HCT116 (cell line): ENCODE data around the gene POLK. TPM values are rescaled to one million over a fixed set of nuclear protein-coding genes. Genes with fewer than 3 reads are reported as not detected.

Experiments used
- ATAC-seq: fragments of 200-7000 bp; cut with Tn5 transposase; 2 replicates; pipeline ENCODE4 v1.9.1; 2020; ENCODE audit warnings: mild to moderate bottlenecking, moderate library complexity
- BruUV-seq: library from RNA; stranded (reverse); fragments of 400-500 nt; replicated peaks from 2 replicates; lab custom pipeline; 2021; lab: Mats Ljungman, UMichigan
- CTCF ChIA-PET: fragments of 300-600 bp; sonication (Branson Sonifier 250); formaldehyde crosslinking; loops from one replicate; lab custom pipeline; 2021; ENCODE audit warnings: antibody characterized with exemption; lab: Charles Lee
- POLR2A ChIA-PET: fragments of 300-600, 350-600 bp; sonication (Branson Sonifier 250); formaldehyde crosslinking; loops from one replicate; lab custom pipeline; 2021; ENCODE audit warnings: antibody characterized with exemption; lab: Charles Lee
- RAD21 ChIA-PET, 2 experiments: fragments of 300-600 bp; sonication (Branson Sonifier 250); formaldehyde crosslinking; loops; one replicate each; lab custom pipeline; 2023; ENCODE audit warnings: low total read pairs in 2 of 2; ENCODE audit not compliant: uncharacterized antibody in 2 of 2, unreplicated experiment in 2 of 2, low non-redundant PET in 1 of 2; lab: Charles Lee
- DNase-seq: peaks from one replicate; pipeline ENCODE4 v3.0.0-alpha.2; 2010; ENCODE audit warnings: low read depth, low spot score
- H2AFZ ChIP-seq: fragments of 200-600 bp; shearing (Covaris generic), sonication (generic); 2 replicates; pipeline ENCODE4 v1.6.1; 2017; ENCODE audit warnings: low read depth, mixed run types, mixed read lengths, antibody characterized with exemption, low read length; ENCODE audit not compliant: poor library complexity, severe bottlenecking
- H3K27ac ChIP-seq: 2 replicates; pipeline ENCODE4 v1.5.1; 2012; ENCODE audit warnings: low read depth, low read length
- H3K27me3 ChIP-seq: fragments of 200-600 bp; sonication (generic); 2 replicates; pipeline ENCODE4 v1.6.1; 2016; ENCODE audit warnings: mixed run types, low read length, mixed read lengths; ENCODE audit not compliant: insufficient read depth
- H3K36me3 ChIP-seq, 2 experiments: fragments of 200-500 bp in 1 of 2; fragments of 200-600 bp in 1 of 2; sonication (Bioruptor generic) in 1 of 2; sonication (generic) in 1 of 2; 2 replicates each; pipeline versions ENCODE4 v1.5.1 to v1.6.1; 2014 to 2016; ENCODE audit warnings: low read length in 2 of 2, inconsistent platforms in 1 of 2, mixed read lengths in 1 of 2, mixed run types in 1 of 2; ENCODE audit not compliant: insufficient read depth in 2 of 2, control insufficient read depth in 1 of 2
- H3K4me1 ChIP-seq, 2 experiments: fragments of 200-600 bp in 1 of 2; sonication (generic) in 1 of 2; 2 replicates each; pipeline versions ENCODE4 v1.5.1 to v1.6.1; 2012 to 2017; ENCODE audit warnings: low read length in 2 of 2, inconsistent platforms in 1 of 2, mild to moderate bottlenecking in 1 of 2, mixed read lengths in 1 of 2, mixed run types in 1 of 2, moderate library complexity in 1 of 2; ENCODE audit not compliant: insufficient read depth in 2 of 2, control insufficient read depth in 1 of 2
- H3K4me2 ChIP-seq: fragments of 200-600 bp; sonication (generic); 2 replicates; pipeline ENCODE4 v1.6.1; 2017; ENCODE audit warnings: mixed run types, low read length, mixed read lengths
- H3K4me3 ChIP-seq, 2 experiments: fragments of 200-600 bp in 1 of 2; sonication (generic) in 1 of 2; replicated peaks in 1 of 2; 2 replicates each; pipeline ENCODE4 v1.5.1; 2011 to 2016; ENCODE audit warnings: low read length in 2 of 2, control low read depth in 1 of 2, low read depth in 1 of 2, mild to moderate bottlenecking in 1 of 2, mixed read lengths in 1 of 2, mixed run types in 1 of 2
- H3K79me2 ChIP-seq: fragments of 200-600 bp; sonication (generic); 2 replicates; pipeline ENCODE4 v1.6.1; 2017; ENCODE audit warnings: mild to moderate bottlenecking, mixed run types, low read length, moderate library complexity, mixed read lengths; ENCODE audit not compliant: insufficient read depth
- H3K9ac ChIP-seq: fragments of 200-600 bp; sonication (generic); 2 replicates; pipeline ENCODE4 v1.6.1; 2016; ENCODE audit warnings: low read length, mixed read lengths
- H3K9me2 ChIP-seq: fragments of 200-600 bp; sonication (generic), shearing (Covaris generic); 2 replicates; pipeline ENCODE4 v1.6.1; 2017; ENCODE audit warnings: mixed run types, mild to moderate bottlenecking, moderate library complexity; ENCODE audit not compliant: insufficient read depth
- H3K9me3 ChIP-seq, 2 experiments: fragments of 200-500 bp in 1 of 2; fragments of 200-600 bp in 1 of 2; sonication (Bioruptor generic) in 1 of 2; sonication (generic) in 1 of 2; 2 replicates each; pipeline ENCODE4 v1.6.1; 2014 to 2017; ENCODE audit warnings: low read length in 2 of 2, mixed read lengths in 2 of 2, inconsistent platforms in 1 of 2, low read depth in 1 of 2, mild to moderate bottlenecking in 1 of 2, mixed run types in 1 of 2, moderate library complexity in 1 of 2; ENCODE audit not compliant: control insufficient read depth in 1 of 2, insufficient read depth in 1 of 2
- H4K20me1 ChIP-seq: fragments of 200-600 bp; sonication (generic), shearing (Covaris generic); 2 replicates; pipeline ENCODE4 v1.6.1; 2017; ENCODE audit warnings: mixed run types, mild to moderate bottlenecking, moderate library complexity; ENCODE audit not compliant: insufficient read depth
- CBX3 ChIP-seq: IDR thresholded peaks from 2 replicates; pipeline ENCODE4 v1.6.1; 2012; ENCODE audit warnings: low read depth
- CEBPB ChIP-seq: IDR thresholded peaks from 2 replicates; pipeline ENCODE4 v1.6.1; 2012; ENCODE audit warnings: low read depth
- EGR1 ChIP-seq: IDR thresholded peaks from 2 replicates; pipeline ENCODE4 v1.6.1; 2012; ENCODE audit warnings: low read depth
- ELF1 ChIP-seq: IDR thresholded peaks from 2 replicates; pipeline ENCODE4 v1.6.1; 2012; ENCODE audit warnings: low read depth, borderline replicate concordance
- EZH2 ChIP-seq: fragments of 200-600 bp; sonication (generic); IDR thresholded peaks from 2 replicates; pipeline ENCODE4 v1.6.1; 2017; ENCODE audit warnings: antibody characterized with exemption, mixed run types
- EZH2phosphoT487 ChIP-seq: fragments of 200-600 bp; IDR thresholded peaks from 2 replicates; pipeline ENCODE4 v1.6.1; 2018; ENCODE audit warnings: antibody characterized with exemption, borderline replicate concordance
- FOSL1 ChIP-seq: IDR thresholded peaks from 2 replicates; pipeline ENCODE4 v1.6.1; 2012; ENCODE audit warnings: low read depth
- JUND ChIP-seq: IDR thresholded peaks from 2 replicates; pipeline ENCODE4 v1.6.1; 2012
- POLR2AphosphoS5 ChIP-seq: IDR thresholded peaks from 2 replicates; pipeline ENCODE4 v1.6.1; 2011; ENCODE audit warnings: mild to moderate bottlenecking, low read depth, low read length, moderate library complexity
- RAD21 ChIP-seq: IDR thresholded peaks from 2 replicates; pipeline ENCODE4 v1.6.1; 2012; ENCODE audit warnings: low read depth, mild to moderate bottlenecking
- SIN3A ChIP-seq: IDR thresholded peaks from 2 replicates; pipeline ENCODE4 v1.6.1; 2012; ENCODE audit warnings: low read depth
- SP1 ChIP-seq: IDR thresholded peaks from 2 replicates; pipeline ENCODE4 v1.6.1; 2012; ENCODE audit warnings: low read depth
- SRF ChIP-seq: IDR thresholded peaks from 2 replicates; pipeline ENCODE4 v1.6.1; 2012; ENCODE audit warnings: low read depth
- TCF7L2 ChIP-seq: IDR thresholded peaks from 2 replicates; pipeline ENCODE4 v1.7.0; 2011; ENCODE audit warnings: borderline replicate concordance, inconsistent platforms; ENCODE audit not compliant: insufficient read depth, insufficient read length; ENCODE audit errors: extremely low read depth
- YY1 ChIP-seq: IDR thresholded peaks from 2 replicates; pipeline ENCODE4 v1.6.1; 2011; ENCODE audit warnings: low read length, low read depth, moderate library complexity, mild to moderate bottlenecking; ENCODE audit not compliant: insufficient replicate concordance; ENCODE audit errors: extremely low read depth
- ZFX ChIP-seq: fragments of 450-650 bp; IDR thresholded peaks from 2 replicates; pipeline ENCODE4 v1.6.1; 2017
- intact Hi-C: fragments of 100-400 bp; cut with micrococcal nuclease; formaldehyde crosslinking; loops from 2 replicates; pipeline ENCODE4 v1.10.0; 2022
- total RNA-seq: library from RNA; stranded (reverse); gene quantifications from one replicate; pipeline ENCODE4 v1.2.1, GENCODE V29; 2021; ENCODE audit not compliant: unreplicated experiment
- TF ChIP-seq, protein P1 (sequence below): IDR thresholded peaks from 2 replicates; pipeline ENCODE4 v1.6.1; 2011; ENCODE audit warnings: mild to moderate bottlenecking, low read length, moderate library complexity; ENCODE audit not compliant: insufficient replicate concordance; ENCODE audit errors: extremely low read depth
- TF ChIP-seq, protein P2 (sequence below): IDR thresholded peaks from 2 replicates; pipeline ENCODE4 v1.6.1; 2012; ENCODE audit warnings: low read depth

Gene POLK
- total RNA-seq, 1 experiment from 2014 or later, result 17.3 TPM

DNA sequence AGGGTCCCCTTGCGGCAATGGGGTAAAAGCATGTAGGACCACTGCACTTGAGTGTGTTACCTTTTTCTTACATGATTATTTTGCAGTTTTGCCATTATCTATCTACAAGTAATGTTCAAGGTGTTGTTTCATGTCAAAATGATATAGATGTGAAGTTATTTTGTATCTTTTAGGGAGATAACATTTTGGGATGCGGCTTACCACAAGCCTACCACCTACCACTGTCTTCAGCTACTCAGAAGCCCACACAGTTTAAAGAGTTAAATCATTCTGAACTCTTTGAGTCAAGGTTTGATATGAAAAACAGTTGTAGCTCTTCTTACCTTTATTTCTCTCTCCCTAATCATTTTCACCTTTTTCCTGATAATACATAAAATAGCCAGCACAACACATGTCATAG is 20.1 kb upstream of the POLK start:
- ATAC-seq, result no peak
- intact Hi-C loops, result no loop called here
- H3K9ac ChIP-seq, result no peak overlapping the region
- H3K27me3 ChIP-seq, result no peaks in the 10 kb centered on the region
- H3K9me3 ChIP-seq, result no peaks in the 10 kb centered on the region
- DNase-seq, result no peak
- no peaks in the 10 kb centered on the region for H3K4me1 ChIP-seq
- no peak overlapping the region for H3K27ac ChIP-seq
- BruUV-seq, result no TSS peak
- peaks cover 3% of the 10 kb centered on the region for H3K79me2 ChIP-seq
- H3K9me2 ChIP-seq, result no peaks in the 10 kb centered on the region
- ChIA-PET CTCF (no interaction called here), RAD21 (no interaction called here), POLR2A (no interaction called here)
- no peak overlapping the region for H3K4me3 ChIP-seq
- no peak overlapping the region for H2AFZ ChIP-seq
- no peaks in the 10 kb centered on the region for H4K20me1 ChIP-seq
- no peak overlapping the region for H3K4me2 ChIP-seq
- no peaks in the 10 kb centered on the region for H3K36me3 ChIP-seq
- no peak for TF ChIP-seq SP1
- TF ChIP-seq CBX3, result no peak
- no peak for TF ChIP-seq EZH2phosphoT487
- no peak for TF ChIP-seq SRF
- TF ChIP-seq EZH2, result no peak
- no peak for TF ChIP-seq ZFX
- no peak for TF ChIP-seq ELF1
- TF ChIP-seq, all 23 proteins: peak for 0

DNA sequence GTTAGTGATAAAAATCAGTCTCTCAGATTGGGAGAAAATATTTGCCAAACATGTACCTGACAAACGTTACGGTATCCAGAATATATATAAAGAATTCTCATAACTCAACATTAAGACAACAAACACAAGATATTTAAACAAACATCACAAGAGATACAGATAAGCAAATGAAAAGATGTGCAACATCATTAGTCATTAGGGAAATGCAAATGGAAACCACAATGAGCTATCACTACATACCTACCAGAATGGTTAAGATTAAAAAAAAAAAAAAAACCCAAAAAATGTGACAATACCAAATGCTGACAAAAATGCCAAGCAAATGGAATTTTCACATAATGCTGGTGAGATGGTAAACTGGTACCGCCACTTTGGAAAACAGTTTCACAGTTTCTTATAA is 15.7 kb upstream of the POLK start:
- H3K79me2 ChIP-seq, result 0 out of 2 replicates have a peak, but pooled peaks cover 6% of the 10 kb centered on the region
- H3K4me2 ChIP-seq, result no peak overlapping the region
- POLR2A ChIA-PET, result no interaction called here
- DNase-seq, result no peak
- H3K4me3 ChIP-seq, result no peak overlapping the region
- H4K20me1 ChIP-seq, result no peaks in the 10 kb centered on the region
- intact Hi-C loops, result no loop called here
- RAD21 ChIA-PET, result no interaction called here
- no peak overlapping the region for H2AFZ ChIP-seq
- ATAC-seq, result no peak
- no peaks in the 10 kb centered on the region for H3K9me3 ChIP-seq
- CTCF ChIA-PET, result no interaction called here
- H3K36me3 ChIP-seq, result no peaks in the 10 kb centered on the region
- no TSS peak for BruUV-seq
- H3K4me1 ChIP-seq, result no peaks in the 10 kb centered on the region
- no peaks in the 10 kb centered on the region for H3K9me2 ChIP-seq
- H3K9ac ChIP-seq, result no peak overlapping the region
- H3K27me3 ChIP-seq, result no peaks in the 10 kb centered on the region
- no peak overlapping the region for H3K27ac ChIP-seq
- TF ChIP-seq EZH2 (no peak), EGR1 (no peak), FOSL1 (no peak), SP1 (no peak), SRF (no peak), YY1 (no peak), CEBPB (no peak), JUND (no peak), POLR2AphosphoS5 (no peak), SIN3A (no peak), CBX3 (no peak), RAD21 (no peak), TCF7L2 (no peak)
- TF ChIP-seq, protein P1, sequence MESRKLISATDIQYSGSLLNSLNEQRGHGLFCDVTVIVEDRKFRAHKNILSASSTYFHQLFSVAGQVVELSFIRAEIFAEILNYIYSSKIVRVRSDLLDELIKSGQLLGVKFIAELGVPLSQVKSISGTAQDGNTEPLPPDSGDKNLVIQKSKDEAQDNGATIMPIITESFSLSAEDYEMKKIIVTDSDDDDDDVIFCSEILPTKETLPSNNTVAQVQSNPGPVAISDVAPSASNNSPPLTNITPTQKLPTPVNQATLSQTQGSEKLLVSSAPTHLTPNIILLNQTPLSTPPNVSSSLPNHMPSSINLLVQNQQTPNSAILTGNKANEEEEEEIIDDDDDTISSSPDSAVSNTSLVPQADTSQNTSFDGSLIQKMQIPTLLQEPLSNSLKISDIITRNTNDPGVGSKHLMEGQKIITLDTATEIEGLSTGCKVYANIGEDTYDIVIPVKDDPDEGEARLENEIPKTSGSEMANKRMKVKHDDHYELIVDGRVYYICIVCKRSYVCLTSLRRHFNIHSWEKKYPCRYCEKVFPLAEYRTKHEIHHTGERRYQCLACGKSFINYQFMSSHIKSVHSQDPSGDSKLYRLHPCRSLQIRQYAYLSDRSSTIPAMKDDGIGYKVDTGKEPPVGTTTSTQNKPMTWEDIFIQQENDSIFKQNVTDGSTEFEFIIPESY, result no peak
- TF ChIP-seq, protein P2, sequence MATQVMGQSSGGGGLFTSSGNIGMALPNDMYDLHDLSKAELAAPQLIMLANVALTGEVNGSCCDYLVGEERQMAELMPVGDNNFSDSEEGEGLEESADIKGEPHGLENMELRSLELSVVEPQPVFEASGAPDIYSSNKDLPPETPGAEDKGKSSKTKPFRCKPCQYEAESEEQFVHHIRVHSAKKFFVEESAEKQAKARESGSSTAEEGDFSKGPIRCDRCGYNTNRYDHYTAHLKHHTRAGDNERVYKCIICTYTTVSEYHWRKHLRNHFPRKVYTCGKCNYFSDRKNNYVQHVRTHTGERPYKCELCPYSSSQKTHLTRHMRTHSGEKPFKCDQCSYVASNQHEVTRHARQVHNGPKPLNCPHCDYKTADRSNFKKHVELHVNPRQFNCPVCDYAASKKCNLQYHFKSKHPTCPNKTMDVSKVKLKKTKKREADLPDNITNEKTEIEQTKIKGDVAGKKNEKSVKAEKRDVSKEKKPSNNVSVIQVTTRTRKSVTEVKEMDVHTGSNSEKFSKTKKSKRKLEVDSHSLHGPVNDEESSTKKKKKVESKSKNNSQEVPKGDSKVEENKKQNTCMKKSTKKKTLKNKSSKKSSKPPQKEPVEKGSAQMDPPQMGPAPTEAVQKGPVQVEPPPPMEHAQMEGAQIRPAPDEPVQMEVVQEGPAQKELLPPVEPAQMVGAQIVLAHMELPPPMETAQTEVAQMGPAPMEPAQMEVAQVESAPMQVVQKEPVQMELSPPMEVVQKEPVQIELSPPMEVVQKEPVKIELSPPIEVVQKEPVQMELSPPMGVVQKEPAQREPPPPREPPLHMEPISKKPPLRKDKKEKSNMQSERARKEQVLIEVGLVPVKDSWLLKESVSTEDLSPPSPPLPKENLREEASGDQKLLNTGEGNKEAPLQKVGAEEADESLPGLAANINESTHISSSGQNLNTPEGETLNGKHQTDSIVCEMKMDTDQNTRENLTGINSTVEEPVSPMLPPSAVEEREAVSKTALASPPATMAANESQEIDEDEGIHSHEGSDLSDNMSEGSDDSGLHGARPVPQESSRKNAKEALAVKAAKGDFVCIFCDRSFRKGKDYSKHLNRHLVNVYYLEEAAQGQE, result no peak
